Measurements from ENCODE around the gene SYNDIG1.

SYNDIG1 gene

DNA sequence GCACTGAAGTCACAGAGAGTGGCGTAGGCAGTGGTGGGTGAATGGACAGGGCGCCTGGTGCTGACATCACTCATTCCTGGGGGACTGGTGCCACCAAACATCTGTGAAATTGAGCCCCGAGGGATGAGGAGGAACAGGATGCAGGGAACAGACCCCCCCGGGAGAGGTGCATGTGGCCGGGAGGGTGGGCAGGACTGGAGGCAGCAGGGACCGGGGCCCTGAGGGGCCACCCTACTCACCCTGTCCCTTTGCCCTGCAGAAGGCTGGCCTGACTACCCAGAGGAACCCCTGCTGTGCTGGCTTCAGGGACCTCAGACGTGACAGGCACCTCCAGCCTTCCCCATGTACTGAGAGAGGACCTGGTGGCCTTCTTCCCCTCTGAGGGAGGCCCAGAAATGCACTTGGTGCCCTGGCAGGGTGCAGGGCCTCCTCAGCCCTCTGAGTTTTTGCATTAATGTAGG is 25.1 kb downstream of the SYNDIG1 start:
- Histone ChIP-seq H3K9me3 (ENCODE audit: insufficient read depth, low read depth, low read length) (no peaks in the 10 kb centered on the region), H3K27me3 (ENCODE audit: insufficient read depth, low read length) (no peaks in the 10 kb centered on the region), H3K27ac (ENCODE audit: low read depth, low read length) (no peak overlapping the region), H3K4me1 (ENCODE audit: insufficient read depth, low read length) (peaks cover 17% of the 10 kb centered on the region), H3K4me3 (ENCODE audit: low read length) (no peak overlapping the region), H3K36me3 (ENCODE audit: insufficient read depth, low read length) (no peaks in the 10 kb centered on the region), H3K9ac (ENCODE audit: low read depth, low read length) (no peak overlapping the region)
- 89% methylated on average over 7 of the region's 7 CpGs for WGBS

DNA sequence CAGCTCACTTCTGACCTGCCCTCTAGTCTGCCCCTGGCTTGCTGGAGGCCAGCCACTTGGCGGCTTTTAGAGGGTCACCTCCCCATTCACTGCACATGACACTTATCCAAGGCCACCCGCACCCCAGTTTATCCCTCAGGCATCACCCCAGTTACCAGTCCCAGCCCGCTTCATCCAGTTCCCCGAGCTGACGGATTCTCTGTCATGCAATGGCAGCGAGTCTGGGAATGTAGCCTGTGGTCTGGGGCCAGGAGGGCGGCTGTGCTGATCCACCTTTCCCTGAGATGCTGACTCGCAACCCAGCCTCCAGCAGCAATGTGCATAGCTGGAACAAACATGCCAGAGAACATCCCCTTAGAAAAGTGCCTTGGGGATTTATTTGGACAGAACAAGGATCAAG is 25.8 kb downstream of the SYNDIG1 start:
- H3K9me3 ChIP-seq (ENCODE audit: insufficient read depth, low read depth, low read length): no peaks in the 10 kb centered on the region
- no peak overlapping the region for H3K4me3 ChIP-seq (ENCODE audit: low read length)
- H3K27ac ChIP-seq (ENCODE audit: low read depth, low read length): no peak overlapping the region
- WGBS: 96% methylated on average over 8 of the region's 8 CpGs
- no peak overlapping the region for H3K9ac ChIP-seq (ENCODE audit: low read depth, low read length)
- no peaks in the 10 kb centered on the region for H3K36me3 ChIP-seq (ENCODE audit: insufficient read depth, low read length)
- no peaks in the 10 kb centered on the region for H3K27me3 ChIP-seq (ENCODE audit: insufficient read depth, low read length)
- H3K4me1 ChIP-seq (ENCODE audit: insufficient read depth, low read length): peaks cover 17% of the 10 kb centered on the region

DNA sequence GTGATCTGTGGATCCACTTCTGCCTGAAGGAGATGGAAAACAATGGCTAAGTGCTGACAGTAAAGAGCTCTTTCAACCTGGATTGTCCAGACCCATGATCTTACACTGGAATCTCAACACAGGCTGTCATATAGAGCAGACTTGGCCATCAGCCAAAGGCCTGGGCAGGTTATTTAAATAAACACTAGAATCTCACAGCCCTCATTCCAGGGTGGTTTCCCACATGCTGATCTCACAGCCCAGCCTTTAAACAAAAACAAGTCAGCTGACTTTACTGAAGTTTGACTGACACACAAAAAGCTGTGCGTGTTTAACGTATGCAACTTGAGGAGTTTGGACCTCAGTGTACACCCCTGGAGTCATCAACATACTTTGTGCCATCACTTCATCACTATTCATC is 28.4 kb downstream of the SYNDIG1 start:
- Histone ChIP-seq H3K4me3 (ENCODE audit: low read length) (no peak overlapping the region), H3K36me3 (ENCODE audit: insufficient read depth, low read length) (no peaks in the 10 kb centered on the region), H3K27ac (ENCODE audit: low read depth, low read length) (no peak overlapping the region), H3K4me1 (ENCODE audit: insufficient read depth, low read length) (0 out of 2 replicates have a peak, but pooled peaks cover 2% of the 10 kb centered on the region), H3K27me3 (ENCODE audit: insufficient read depth, low read length) (no peaks in the 10 kb centered on the region), H3K9me3 (ENCODE audit: insufficient read depth, low read depth, low read length) (no peaks in the 10 kb centered on the region), H3K9ac (ENCODE audit: low read depth, low read length) (no peak overlapping the region)
- 97% methylated on average over 2 of the region's 2 CpGs for WGBS

DNA sequence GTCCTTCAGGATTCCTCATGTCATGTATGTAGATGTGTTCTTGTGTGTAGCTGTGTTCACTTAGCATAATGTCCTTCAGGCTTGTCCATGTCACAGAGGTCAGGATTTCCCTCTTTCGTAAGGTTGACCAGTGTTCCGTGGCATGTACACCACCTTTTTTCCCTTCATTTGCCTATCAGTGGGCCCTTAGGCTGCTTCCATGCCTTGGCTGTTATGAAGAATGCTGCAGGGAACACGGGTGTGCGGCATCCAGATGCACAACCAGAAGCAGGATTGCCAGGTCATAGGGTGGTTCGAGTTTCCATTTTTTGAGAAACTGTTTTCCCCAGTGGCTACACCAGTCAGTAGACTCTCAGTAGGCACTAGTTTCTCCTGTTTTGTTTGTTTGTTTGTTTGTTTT is 29.2 kb downstream of the SYNDIG1 start:
- H3K27me3 ChIP-seq (ENCODE audit: insufficient read depth, low read length): no peaks in the 10 kb centered on the region
- H3K4me3 ChIP-seq (ENCODE audit: low read length): no peak overlapping the region
- no peak overlapping the region for H3K27ac ChIP-seq (ENCODE audit: low read depth, low read length)
- H3K36me3 ChIP-seq (ENCODE audit: insufficient read depth, low read length): no peaks in the 10 kb centered on the region
- WGBS: 97% methylated on average over 5 of the region's 5 CpGs
- no peaks in the 10 kb centered on the region for H3K4me1 ChIP-seq (ENCODE audit: insufficient read depth, low read length)
- H3K9me3 ChIP-seq (ENCODE audit: insufficient read depth, low read depth, low read length): no peaks in the 10 kb centered on the region
- H3K9ac ChIP-seq (ENCODE audit: low read depth, low read length): no peak overlapping the region

DNA sequence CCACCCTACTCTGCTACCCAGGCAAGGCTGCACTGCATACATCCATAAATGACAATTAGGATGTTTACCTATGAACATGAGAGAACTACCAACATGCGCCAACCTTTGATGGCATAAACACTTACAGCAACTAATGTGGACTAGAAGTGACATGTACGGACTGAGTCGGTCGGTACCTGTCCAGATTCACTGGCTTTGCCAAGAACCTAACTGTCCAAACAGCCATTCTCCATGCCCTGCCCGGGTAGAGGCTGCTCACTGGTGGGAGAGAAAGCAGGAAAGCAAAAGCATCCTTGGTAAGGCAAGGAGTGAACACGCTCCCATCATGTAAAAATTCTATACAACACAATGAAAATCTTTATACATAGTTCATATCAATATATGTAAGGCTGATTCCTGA is 30.0 kb downstream of the SYNDIG1 start:
- 94% methylated on average over 4 of the region's 6 CpGs for WGBS
- no peak overlapping the region for H3K9ac ChIP-seq (ENCODE audit: low read depth, low read length)

DNA sequence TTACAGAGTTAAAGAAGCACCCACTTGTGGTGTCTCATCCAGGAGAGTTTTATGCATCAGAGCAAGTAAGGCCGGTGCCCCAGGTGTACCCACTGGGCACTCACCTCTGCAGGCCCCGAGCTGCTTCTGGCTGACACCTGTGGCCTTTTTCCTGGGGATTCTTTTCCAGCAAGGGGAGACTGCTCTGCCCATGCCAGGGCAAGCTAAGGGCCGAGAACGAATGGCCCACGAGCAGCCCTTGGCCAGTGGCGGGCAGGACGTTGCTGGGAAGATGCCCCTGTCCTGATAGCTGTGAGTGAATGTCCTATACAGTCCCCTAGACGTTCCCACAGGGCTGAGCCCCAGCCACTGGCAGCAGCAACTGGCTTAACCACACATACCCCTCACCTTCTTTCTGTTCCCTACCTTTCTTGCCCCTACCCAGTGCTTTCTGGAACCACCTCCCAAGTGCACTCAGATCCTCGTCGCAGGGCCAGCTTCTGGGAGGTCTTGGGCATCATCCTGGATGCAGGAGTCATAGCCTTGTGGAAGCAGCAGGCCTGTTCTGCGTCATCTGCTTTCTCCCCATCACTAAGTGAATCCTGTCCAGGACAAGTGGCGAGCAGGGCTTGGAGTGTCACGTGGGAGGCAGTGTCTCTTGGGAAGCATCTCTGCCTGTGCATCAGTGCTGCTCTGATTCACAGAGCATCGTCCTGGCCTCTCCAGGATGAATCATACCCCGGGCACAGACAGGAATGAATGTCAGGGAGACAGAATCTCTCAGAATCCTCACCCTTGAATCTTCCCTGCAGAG is 32.5 kb downstream of the SYNDIG1 start:
- WGBS: 87% methylated on average over 15 of the region's 15 CpGs
- no peaks in the 10 kb centered on the region for H3K9me3 ChIP-seq (ENCODE audit: insufficient read depth, low read depth, low read length)
- H3K27me3 ChIP-seq (ENCODE audit: insufficient read depth, low read length): no peaks in the 10 kb centered on the region
- H3K36me3 ChIP-seq (ENCODE audit: insufficient read depth, low read length): no peaks in the 10 kb centered on the region
- H3K27ac ChIP-seq (ENCODE audit: low read depth, low read length): no peak overlapping the region
- H3K9ac ChIP-seq (ENCODE audit: low read depth, low read length): no peak overlapping the region
- no peak overlapping the region for H3K4me3 ChIP-seq (ENCODE audit: low read length)
- no peaks in the 10 kb centered on the region for H3K4me1 ChIP-seq (ENCODE audit: insufficient read depth, low read length)

More for the DNA sequence above, 30.0 kb downstream of the SYNDIG1 start:
- Histone ChIP-seq H3K36me3 (ENCODE audit: insufficient read depth, low read length) (no peaks in the 10 kb centered on the region), H3K27me3 (ENCODE audit: insufficient read depth, low read length) (no peaks in the 10 kb centered on the region), H3K4me3 (ENCODE audit: low read length) (no peak overlapping the region), H3K4me1 (ENCODE audit: insufficient read depth, low read length) (no peaks in the 10 kb centered on the region), H3K9me3 (ENCODE audit: insufficient read depth, low read depth, low read length) (no peaks in the 10 kb centered on the region), H3K27ac (ENCODE audit: low read depth, low read length) (no peak overlapping the region)

DNA sequence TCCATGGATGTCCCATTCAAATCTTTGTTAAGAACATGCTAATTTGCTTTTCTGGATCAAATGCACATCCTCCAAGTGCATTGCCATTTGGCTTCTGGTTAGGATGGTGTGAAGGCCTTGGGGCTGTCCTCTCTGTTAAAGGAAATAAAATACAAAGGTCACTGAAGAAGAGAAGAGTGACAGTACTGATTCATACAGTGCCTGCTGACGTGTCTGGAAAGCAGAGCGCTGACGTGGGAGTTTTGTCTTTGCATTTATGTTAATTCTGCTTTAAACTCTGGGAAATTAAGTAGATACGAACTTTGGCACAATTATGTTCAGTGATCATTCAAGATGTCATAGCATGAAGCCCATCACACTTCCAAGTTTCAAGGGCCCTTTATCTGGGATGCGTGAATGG is 33.2 kb downstream of the SYNDIG1 start:
- H3K27me3 ChIP-seq (ENCODE audit: insufficient read depth, low read length): no peaks in the 10 kb centered on the region
- no peaks in the 10 kb centered on the region for H3K9me3 ChIP-seq (ENCODE audit: insufficient read depth, low read depth, low read length)
- WGBS: 93% methylated on average over 5 of the region's 5 CpGs
- H3K27ac ChIP-seq (ENCODE audit: low read depth, low read length): no peak overlapping the region
- no peaks in the 10 kb centered on the region for H3K36me3 ChIP-seq (ENCODE audit: insufficient read depth, low read length)
- no peak overlapping the region for H3K4me3 ChIP-seq (ENCODE audit: low read length)
- H3K4me1 ChIP-seq (ENCODE audit: insufficient read depth, low read length): no peaks in the 10 kb centered on the region
- no peak overlapping the region for H3K9ac ChIP-seq (ENCODE audit: low read depth, low read length)

DNA sequence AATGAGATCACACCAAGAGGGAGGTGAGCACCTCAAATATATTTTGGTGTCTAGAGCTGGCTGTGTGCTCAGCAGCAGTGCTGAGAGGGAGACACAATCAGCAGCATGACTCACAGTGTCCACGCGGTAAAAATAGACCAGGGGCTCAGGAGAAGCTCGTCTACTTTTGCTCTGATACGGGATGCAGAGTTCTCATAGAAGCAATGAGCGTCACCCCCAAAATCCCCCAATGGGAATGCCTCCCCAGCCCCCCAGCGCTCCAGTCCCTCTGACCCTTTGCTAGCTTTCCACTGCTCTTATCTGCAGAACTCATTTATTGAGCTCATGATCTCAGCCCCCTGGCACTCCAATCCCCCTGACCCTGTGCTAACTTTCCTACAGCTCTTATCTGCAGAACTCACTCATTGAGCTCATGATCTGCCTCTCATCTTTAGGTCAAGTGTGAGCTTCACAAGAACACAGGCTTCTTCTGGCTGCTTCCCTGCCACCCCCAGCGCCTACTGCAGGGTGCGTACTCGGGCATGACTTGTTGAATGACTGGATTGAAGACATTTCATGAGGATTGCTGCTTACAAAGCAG is 34.0 kb downstream of the SYNDIG1 start:
- no peak overlapping the region for H3K9ac ChIP-seq (ENCODE audit: low read depth, low read length)
- WGBS: 92% methylated on average over 9 of the region's 9 CpGs
- H3K27me3 ChIP-seq (ENCODE audit: insufficient read depth, low read length): no peaks in the 10 kb centered on the region
- no peaks in the 10 kb centered on the region for H3K9me3 ChIP-seq (ENCODE audit: insufficient read depth, low read depth, low read length)
- H3K4me1 ChIP-seq (ENCODE audit: insufficient read depth, low read length): no peaks in the 10 kb centered on the region
- H3K4me3 ChIP-seq (ENCODE audit: low read length): no peak overlapping the region
- H3K27ac ChIP-seq (ENCODE audit: low read depth, low read length): no peak overlapping the region
- H3K36me3 ChIP-seq (ENCODE audit: insufficient read depth, low read length): no peaks in the 10 kb centered on the region

DNA sequence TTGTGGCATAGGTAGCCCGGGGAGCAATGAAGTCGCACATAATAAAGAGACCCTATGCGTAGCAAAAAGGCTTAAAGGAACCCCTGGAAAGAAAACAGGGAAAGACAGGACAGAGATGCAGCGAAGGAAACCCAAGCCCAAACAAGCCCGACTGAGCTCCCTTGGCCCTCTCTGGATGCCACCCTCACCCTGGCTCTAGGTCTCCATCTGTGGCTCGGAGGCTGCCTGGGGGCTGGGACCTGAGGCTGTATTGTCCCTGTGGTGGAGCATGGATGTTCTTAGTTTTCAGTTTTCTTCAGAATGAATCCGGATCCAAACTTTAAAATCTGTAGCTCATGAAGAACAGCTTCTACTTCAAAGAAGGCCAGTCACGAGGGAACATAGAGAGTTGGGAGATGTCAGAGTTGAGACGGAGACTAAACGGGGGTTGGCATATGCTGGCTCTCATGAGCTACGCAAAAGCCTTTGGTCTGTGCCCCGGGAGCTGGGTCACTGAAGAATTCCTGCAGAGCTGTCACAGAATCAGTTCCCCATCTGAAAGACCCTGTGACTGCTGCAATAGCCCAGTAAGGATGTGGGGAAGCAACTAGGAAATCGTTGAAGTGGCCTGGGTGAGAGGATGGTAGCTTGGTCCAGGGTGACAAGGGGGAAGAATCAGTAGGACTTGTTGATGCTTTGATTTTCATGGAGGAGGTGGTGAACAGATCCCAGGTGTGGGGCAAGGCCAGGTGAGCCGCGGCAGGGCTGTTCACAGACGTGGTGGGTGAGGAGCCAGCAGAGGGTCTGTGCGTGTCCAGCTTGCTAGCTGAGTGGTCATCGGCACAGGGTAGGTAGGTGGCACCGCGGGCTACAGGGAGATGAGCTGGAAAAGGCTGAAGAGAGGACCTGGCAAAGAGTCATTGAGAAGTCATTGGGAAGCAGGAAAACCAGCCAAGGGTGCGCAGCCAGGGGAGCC is 35.2 kb downstream of the SYNDIG1 start:
- WGBS: 94% methylated on average over 21 of the region's 21 CpGs
- Histone ChIP-seq H3K27ac (ENCODE audit: low read depth, low read length) (no peak overlapping the region), H3K27me3 (ENCODE audit: insufficient read depth, low read length) (no peaks in the 10 kb centered on the region), H3K4me1 (ENCODE audit: insufficient read depth, low read length) (no peaks in the 10 kb centered on the region), H3K9me3 (ENCODE audit: insufficient read depth, low read depth, low read length) (no peaks in the 10 kb centered on the region), H3K9ac (ENCODE audit: low read depth, low read length) (no peak overlapping the region), H3K36me3 (ENCODE audit: insufficient read depth, low read length) (no peaks in the 10 kb centered on the region), H3K4me3 (ENCODE audit: low read length) (no peak overlapping the region)

DNA sequence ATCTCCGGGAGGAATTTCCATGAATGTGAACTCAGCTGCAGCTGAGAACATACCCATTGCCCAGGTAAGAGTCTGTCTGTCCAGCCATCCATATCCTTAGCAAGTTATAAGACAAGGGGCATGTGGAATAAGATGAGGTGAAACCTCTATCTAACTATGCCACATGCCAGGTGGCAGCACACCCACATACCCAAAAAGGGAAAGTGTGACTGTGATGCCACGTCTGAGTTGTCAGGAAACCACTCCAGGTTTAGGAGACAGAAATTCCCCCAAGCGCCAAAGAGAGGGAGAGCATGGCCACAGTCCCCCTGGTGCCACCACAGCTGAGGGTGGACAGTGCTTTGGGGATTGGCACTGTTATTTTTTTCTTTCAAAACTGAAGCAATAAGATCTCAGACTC is 36.7 kb downstream of the SYNDIG1 start:
- Histone ChIP-seq H3K27ac (ENCODE audit: low read depth, low read length) (no peak overlapping the region), H3K9me3 (ENCODE audit: insufficient read depth, low read depth, low read length) (no peaks in the 10 kb centered on the region), H3K27me3 (ENCODE audit: insufficient read depth, low read length) (no peaks in the 10 kb centered on the region), H3K36me3 (ENCODE audit: insufficient read depth, low read length) (no peaks in the 10 kb centered on the region), H3K9ac (ENCODE audit: low read depth, low read length) (no peak overlapping the region), H3K4me1 (ENCODE audit: insufficient read depth, low read length) (no peaks in the 10 kb centered on the region), H3K4me3 (ENCODE audit: low read length) (no peak overlapping the region)
- WGBS: 81% methylated on average over 3 of the region's 3 CpGs

DNA sequence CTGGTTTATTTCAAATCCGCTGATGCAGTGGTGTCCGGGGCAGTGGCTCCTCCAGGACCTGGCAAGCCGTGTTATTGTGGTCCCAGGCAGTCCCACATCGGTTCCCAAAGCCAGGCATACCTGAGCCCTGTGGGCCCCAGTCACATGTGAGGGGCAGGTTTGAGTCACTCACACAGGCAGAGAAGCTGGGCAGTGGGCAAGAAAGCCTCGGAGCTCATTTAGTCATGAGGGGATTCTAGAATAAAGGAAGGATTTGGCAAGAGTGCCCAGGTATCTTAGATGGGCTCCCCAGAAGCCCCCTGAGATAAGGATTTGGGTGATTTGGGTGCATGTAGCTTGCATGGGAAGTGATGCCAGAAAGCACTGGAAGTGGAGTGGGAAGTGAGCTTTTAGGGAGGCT is 37.3 kb downstream of the SYNDIG1 start:
- no peaks in the 10 kb centered on the region for H3K36me3 ChIP-seq (ENCODE audit: insufficient read depth, low read length)
- no peak overlapping the region for H3K4me3 ChIP-seq (ENCODE audit: low read length)
- WGBS: 97% methylated on average over 5 of the region's 5 CpGs
- no peaks in the 10 kb centered on the region for H3K9me3 ChIP-seq (ENCODE audit: insufficient read depth, low read depth, low read length)
- no peaks in the 10 kb centered on the region for H3K27me3 ChIP-seq (ENCODE audit: insufficient read depth, low read length)
- H3K27ac ChIP-seq (ENCODE audit: low read depth, low read length): no peak overlapping the region
- no peak overlapping the region for H3K9ac ChIP-seq (ENCODE audit: low read depth, low read length)
- H3K4me1 ChIP-seq (ENCODE audit: insufficient read depth, low read length): no peaks in the 10 kb centered on the region
